ENCODE results near the gene C16orf90.
"Not testable (repeated sequence)": the region's sequence is repeated elsewhere in the genome, so short reads cannot be mapped to it uniquely, and the experiment has no call there.

The C16orf90 gene

GRCh38 chr16:3532741-3533140, 37.5 kb upstream of the C16orf90 start:
- TF ChIP-seq CTCF (IDR thresholded peaks at IDR 0.05) = no peak
- no peak for TF ChIP-seq ZFX (IDR thresholded peaks at IDR 0.05; ENCODE audit: borderline replicate concordance)
- H3K27ac ChIP-seq = no peak overlapping the region

- TF ChIP-seq ZFX (IDR thresholded peaks at IDR 0.05; ENCODE audit: borderline replicate concordance) = no peak
- TF ChIP-seq CTCF (IDR thresholded peaks at IDR 0.05) = no peak
- no peak overlapping the region for H3K27ac ChIP-seq
These were observed 35.2 kb upstream of the C16orf90 start for GRCh38 chr16:3530371-3530914.

GRCh38 chr16:3529175-3529574, 33.9 kb upstream of the C16orf90 start:
- no peak for TF ChIP-seq ZFX (IDR thresholded peaks at IDR 0.05; ENCODE audit: borderline replicate concordance)
- TF ChIP-seq CTCF (IDR thresholded peaks at IDR 0.05) = no peak
- no peak overlapping the region for H3K27ac ChIP-seq

- no peak for TF ChIP-seq ZFX (IDR thresholded peaks at IDR 0.05; ENCODE audit: borderline replicate concordance)
- TF ChIP-seq CTCF (IDR thresholded peaks at IDR 0.05) = no peak
- H3K27ac ChIP-seq = no peak overlapping the region
These were observed 33.1 kb upstream of the C16orf90 start for GRCh38 chr16:3528406-3528805.

DNA sequence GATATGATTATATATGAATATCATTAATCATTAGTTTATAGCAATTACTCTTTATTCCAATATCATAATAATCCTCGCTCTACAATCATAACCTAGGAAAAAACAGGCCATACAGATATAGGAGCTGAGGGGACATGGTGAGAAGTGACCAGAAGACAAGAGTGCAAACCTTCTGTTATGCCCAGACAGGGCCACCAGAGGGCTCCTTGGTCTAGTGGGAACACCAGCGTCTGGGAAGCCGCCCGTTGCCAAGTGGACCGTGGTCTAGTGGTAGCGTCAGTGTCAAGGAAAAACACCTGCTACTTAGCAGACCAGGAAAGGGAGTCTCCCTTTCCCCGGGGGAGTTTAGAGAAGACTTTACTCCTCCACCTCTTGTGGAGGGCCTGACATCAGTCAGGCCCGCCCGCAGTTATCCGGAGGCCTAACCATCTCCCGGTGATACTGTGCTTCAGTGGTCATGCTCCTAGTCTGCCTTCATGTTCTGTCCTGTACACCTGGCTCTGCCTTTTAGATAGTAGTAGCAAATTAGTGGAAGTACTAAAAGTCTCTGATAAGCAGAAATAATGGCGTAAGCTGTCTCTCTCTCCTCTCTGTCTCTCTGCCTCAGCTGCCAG, 32.0 kb upstream of the C16orf90 start:
- peak; percentile 80 for TF ChIP-seq CTCF (IDR thresholded peaks at IDR 0.05)

GRCh38 chr16:3525951-3526350, 30.7 kb upstream of the C16orf90 start:
- H3K27ac ChIP-seq = no peak overlapping the region
- TF ChIP-seq ZFX (IDR thresholded peaks at IDR 0.05; ENCODE audit: borderline replicate concordance) (no peak), CTCF (IDR thresholded peaks at IDR 0.05) (no peak)

More for the DNA sequence above, 32.0 kb upstream of the C16orf90 start:
- H3K27ac ChIP-seq = not testable (repeated sequence)

- TF ChIP-seq CTCF (IDR thresholded peaks at IDR 0.05) (no peak), ZFX (IDR thresholded peaks at IDR 0.05; ENCODE audit: borderline replicate concordance) (no peak)
- H3K27ac ChIP-seq = no peak overlapping the region
These were observed 28.0 kb upstream of the C16orf90 start for GRCh38 chr16:3523281-3523680.

All from 22Rv1 (cell line).